HepG2 (cell line): Measurements from ENCODE around the gene GLCE. TPM values are rescaled to one million over a fixed set of nuclear protein-coding genes. Genes with fewer than 3 reads are reported as not detected.

Source experiments
- ATAC-seq: fragments of 200-7000 bp; cut with Tn5 transposase; 3 replicates; pipeline ENCODE4 v1.9.1; 2020; ENCODE audit warnings: mild to moderate bottlenecking, moderate library complexity
- BruUV-seq: library from RNA; stranded (reverse); fragments of 400-500 nt; replicated peaks from 2 replicates; lab custom pipeline; 2021; lab: Mats Ljungman, UMichigan
- CTCF ChIA-PET: fragments of 300-600 bp; formaldehyde crosslinking; extraction: SDS; loops from one replicate; lab custom pipeline; 2021; ENCODE audit warnings: low total read pairs, inconsistent platforms, low intra/inter-chr PET ratio; lab: Yijun Ruan, JAX
- POLR2A ChIA-PET: fragments of 350-600 bp; sonication (Branson Sonifier 250); formaldehyde crosslinking; loops from one replicate; lab custom pipeline; 2020; ENCODE audit warnings: antibody characterized with exemption, inconsistent platforms; lab: Yijun Ruan, JAX
- DNase-seq: peaks from one replicate; pipeline ENCODE4 v3.0.0-alpha.2; 2015; ENCODE audit warnings: low spot score
- FAIRE-seq: peaks from 3 replicates; lab custom pipeline; 2011; peaks lifted over from hg19 to GRCh38; lab: Jason Lieb, UNC
- H2AFZ ChIP-seq: one replicate; pipeline ENCODE4 v1.6.1; 2011; ENCODE audit warnings: low read length, inconsistent platforms
- H3K27ac ChIP-seq: fragments of 300-600 bp; 3 replicates; pipeline ENCODE4 v1.8.0; 2011; ENCODE audit warnings: mixed run types, mild to moderate bottlenecking, mixed read lengths, low read length, inconsistent platforms; ENCODE audit not compliant: insufficient read depth; ENCODE audit errors: extremely low read length
- H3K27me3 ChIP-seq, 2 experiments: fragments of 200-600 bp in 1 of 2; 2 replicates in 1 of 2; 3 replicates in 1 of 2; pipeline versions ENCODE4 v1.6.0 to v1.8.0; 2011; ENCODE audit warnings: low read length in 2 of 2, mild to moderate bottlenecking in 2 of 2, moderate library complexity in 2 of 2, inconsistent platforms in 1 of 2; ENCODE audit not compliant: insufficient read depth in 2 of 2, control insufficient read depth in 1 of 2
- H3K36me3 ChIP-seq, 2 experiments: fragments of 200-600 bp in 1 of 2; replicated peaks in 1 of 2; 2 replicates in 1 of 2; 3 replicates in 1 of 2; pipeline versions ENCODE4 v1.5.1 to v1.8.0; 2011; ENCODE audit warnings: low read length in 2 of 2, inconsistent platforms in 1 of 2; ENCODE audit not compliant: insufficient read depth in 2 of 2, control insufficient read depth in 1 of 2
- H3K4me1 ChIP-seq: 2 replicates; pipeline ENCODE4 v1.5.1; 2012; ENCODE audit warnings: low read length, inconsistent platforms; ENCODE audit not compliant: insufficient read depth
- H3K4me2 ChIP-seq: 2 replicates; pipeline ENCODE4 v1.6.0; 2011; ENCODE audit warnings: low read depth, low read length, inconsistent platforms
- H3K4me3 ChIP-seq, 3 experiments: fragments of 200-600 bp in 1 of 3; sonication (generic), shearing (Covaris generic) in 1 of 3; replicated peaks in 1 of 3; 2 replicates each; pipeline ENCODE4 v1.5.1; 2011 to 2016; ENCODE audit warnings: low read length in 3 of 3, inconsistent platforms in 2 of 3, low read depth in 2 of 3, mild to moderate bottlenecking in 2 of 3, control low read depth in 1 of 3, mixed read lengths in 1 of 3; ENCODE audit not compliant: insufficient read depth in 1 of 3
- H3K79me2 ChIP-seq: one replicate; pipeline ENCODE4 v1.6.1; 2011; ENCODE audit warnings: low read length, inconsistent platforms; ENCODE audit not compliant: insufficient read depth
- H3K9ac ChIP-seq: 2 replicates; pipeline ENCODE4 v1.6.0; 2011; ENCODE audit warnings: mild to moderate bottlenecking, low read depth, low read length, inconsistent platforms; ENCODE audit not compliant: insufficient read depth
- H3K9me3 ChIP-seq: 2 replicates; pipeline ENCODE4 v1.5.1; 2012; ENCODE audit warnings: mild to moderate bottlenecking, low read length
- H4K20me1 ChIP-seq: 2 replicates; pipeline ENCODE4 v1.6.0; 2011; ENCODE audit warnings: inconsistent platforms, mild to moderate bottlenecking, low read length, moderate library complexity; ENCODE audit not compliant: insufficient read depth
- MBNL3 ChIP-seq: fragments of 250-450 bp; sonication (Bioruptor Pico); conservative IDR thresholded peaks from 2 replicates; pipeline ENCODE4 v1.8.0; 2022; ENCODE audit warnings: mild to moderate bottlenecking, inconsistent platforms
- MIER3 ChIP-seq: IDR thresholded peaks from 2 replicates; pipeline ENCODE4 v1.6.1; 2016; ENCODE audit warnings: missing compliant biosample characterization, borderline replicate concordance
- RFXAP ChIP-seq: sonication (generic); formaldehyde crosslinking; IDR thresholded peaks from 2 replicates; pipeline ENCODE4 v1.4.0; 2020; ENCODE audit warnings: missing genetic modification reagents, borderline replicate concordance
- TCF12 ChIP-seq, 2 experiments: fragments of 450-650 bp in 1 of 2; sonication (generic) in 1 of 2; formaldehyde crosslinking in 1 of 2; IDR thresholded peaks; 2 replicates each; pipeline versions ENCODE4 v1.6.1 to v1.8.0; 2017 to 2022; ENCODE audit warnings: antibody characterized with exemption in 1 of 2, mild to moderate bottlenecking in 1 of 2, missing genetic modification reagents in 1 of 2, moderate library complexity in 1 of 2
- THAP11 ChIP-seq: IDR thresholded peaks from 2 replicates; pipeline ENCODE4 v1.6.1; 2016; ENCODE audit warnings: missing biosample characterization, missing genetic modification reagents
- TOPORS ChIP-seq: sonication (generic); formaldehyde crosslinking; IDR thresholded peaks from 2 replicates; pipeline ENCODE4 v1.8.0; 2023; ENCODE audit warnings: mild to moderate bottlenecking, missing genetic modification reagents
- ZBTB42 ChIP-seq: sonication (generic); formaldehyde crosslinking; IDR thresholded peaks from 2 replicates; pipeline ENCODE4 v1.5.0; 2020; ENCODE audit warnings: mild to moderate bottlenecking, missing genetic modification reagents
- ZNF101 ChIP-seq: sonication (generic); formaldehyde crosslinking; IDR thresholded peaks from 2 replicates; pipeline ENCODE4 v1.4.0; 2020; ENCODE audit warnings: mild to moderate bottlenecking, low read depth, missing genetic modification reagents, borderline replicate concordance
- ZNF207 ChIP-seq: fragments of 450-650 bp; IDR thresholded peaks from 2 replicates; pipeline ENCODE4 v1.6.1; 2016; ENCODE audit warnings: antibody characterized with exemption, borderline replicate concordance
- ZNF652 ChIP-seq: IDR thresholded peaks from 2 replicates; pipeline ENCODE4 v1.6.1; 2016; ENCODE audit warnings: low read depth, borderline replicate concordance
- WGBS: methylation state at CpG from one replicate; pipeline ENCODE4 v1.1.6; 2017; ENCODE audit warnings: low lambda C conversion rate; 5-methylcytosine and 5-hydroxymethylcytosine counted together
- in situ Hi-C: cut with HindIII; loops from 2 replicates; pipeline ENCODE4 v1.10.0; 2017; ENCODE audit warnings: low pct_unique_long_range_greater_than_20kb; ENCODE audit not compliant: extremely low pct_ligation_motif_present
- intact Hi-C: fragments of 100-400 bp; cut with micrococcal nuclease; formaldehyde crosslinking; loops from one replicate; pipeline ENCODE4 v1.10.0; 2022; ENCODE audit not compliant: unreplicated experiment
- polyA plus RNA-seq, 8 experiments: library from polyadenylated mRNA; depleted of rRNA in 3 of 8; stranded (reverse) in 7 of 8; unstranded in 1 of 8; fragments of >200 nt; fragmentation: Illumina TruSeq in 4 of 8; extraction: Trizol in 4 of 8; gene quantifications; 2 replicates each; pipeline versions ENCODE4 v1.2.1 to v1.2.3, GENCODE V29; 2011 to 2016; ENCODE audit warnings: low read depth in 4 of 8, missing spikeins in 1 of 8, mixed read lengths in 1 of 8; ENCODE audit not compliant: insufficient read depth in 1 of 8
- total RNA-seq, 5 experiments: library from RNA; depleted of rRNA; stranded (reverse); fragments of >200 nt; fragmentation: Illumina TruSeq; extraction: Trizol; gene quantifications; 2 replicates each; pipeline ENCODE4 v1.2.3, GENCODE V29; 2016; ENCODE audit warnings: low read depth in 1 of 5
- TF ChIP-seq, protein P1 (sequence below): sonication (generic); formaldehyde crosslinking; IDR thresholded peaks from 2 replicates; pipeline ENCODE4 v1.4.0; 2020; ENCODE audit warnings: missing genetic modification reagents
- TF ChIP-seq, protein P2 (sequence below): sonication (generic); formaldehyde crosslinking; IDR thresholded peaks from 2 replicates; pipeline ENCODE4 v1.5.0; 2020; ENCODE audit warnings: missing genetic modification reagents, mild to moderate bottlenecking, borderline replicate concordance
- TF ChIP-seq, protein P3 (sequence below): sonication (generic); formaldehyde crosslinking; IDR thresholded peaks from 2 replicates; pipeline ENCODE4 v1.4.0; 2020; ENCODE audit warnings: missing genetic modification reagents

The GLCE gene
- total and polyA plus RNA-seq, 2 of the 13 experiments (the other 11 are each of a cell fraction or from before 2014, with no cell fraction given) = 12.9 to 23.4 TPM

DNA sequence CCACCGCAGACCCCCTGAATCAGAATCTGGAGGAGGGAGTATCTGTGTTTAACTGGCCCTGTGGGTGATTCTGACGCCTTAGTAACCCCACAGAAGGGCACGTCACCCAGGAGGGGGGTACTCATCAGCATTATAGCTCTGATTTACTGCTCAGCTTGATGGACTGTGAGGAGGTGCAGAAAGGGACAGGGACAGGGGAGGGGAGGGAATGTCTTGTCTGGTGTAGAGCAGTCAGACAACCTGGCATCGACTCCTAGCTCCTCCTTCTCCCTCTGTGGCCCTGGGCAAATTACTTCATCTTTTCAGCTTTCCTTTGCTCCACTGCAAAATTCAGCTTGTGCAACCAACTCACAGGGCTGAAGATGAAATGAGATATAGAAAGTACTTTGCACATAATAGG is 42.3 kb upstream of the GLCE start (continued):
- TF ChIP-seq, protein P1, sequence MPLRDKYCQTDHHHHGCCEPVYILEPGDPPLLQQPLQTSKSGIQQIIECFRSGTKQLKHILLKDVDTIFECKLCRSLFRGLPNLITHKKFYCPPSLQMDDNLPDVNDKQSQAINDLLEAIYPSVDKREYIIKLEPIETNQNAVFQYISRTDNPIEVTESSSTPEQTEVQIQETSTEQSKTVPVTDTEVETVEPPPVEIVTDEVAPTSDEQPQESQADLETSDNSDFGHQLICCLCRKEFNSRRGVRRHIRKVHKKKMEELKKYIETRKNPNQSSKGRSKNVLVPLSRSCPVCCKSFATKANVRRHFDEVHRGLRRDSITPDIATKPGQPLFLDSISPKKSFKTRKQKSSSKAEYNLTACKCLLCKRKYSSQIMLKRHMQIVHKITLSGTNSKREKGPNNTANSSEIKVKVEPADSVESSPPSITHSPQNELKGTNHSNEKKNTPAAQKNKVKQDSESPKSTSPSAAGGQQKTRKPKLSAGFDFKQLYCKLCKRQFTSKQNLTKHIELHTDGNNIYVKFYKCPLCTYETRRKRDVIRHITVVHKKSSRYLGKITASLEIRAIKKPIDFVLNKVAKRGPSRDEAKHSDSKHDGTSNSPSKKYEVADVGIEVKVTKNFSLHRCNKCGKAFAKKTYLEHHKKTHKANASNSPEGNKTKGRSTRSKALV (CRISPR knock-in tag) = no peak
- TF ChIP-seq ZNF101 (CRISPR knock-in tag) (no peak), MBNL3 (no peak)

DNA sequence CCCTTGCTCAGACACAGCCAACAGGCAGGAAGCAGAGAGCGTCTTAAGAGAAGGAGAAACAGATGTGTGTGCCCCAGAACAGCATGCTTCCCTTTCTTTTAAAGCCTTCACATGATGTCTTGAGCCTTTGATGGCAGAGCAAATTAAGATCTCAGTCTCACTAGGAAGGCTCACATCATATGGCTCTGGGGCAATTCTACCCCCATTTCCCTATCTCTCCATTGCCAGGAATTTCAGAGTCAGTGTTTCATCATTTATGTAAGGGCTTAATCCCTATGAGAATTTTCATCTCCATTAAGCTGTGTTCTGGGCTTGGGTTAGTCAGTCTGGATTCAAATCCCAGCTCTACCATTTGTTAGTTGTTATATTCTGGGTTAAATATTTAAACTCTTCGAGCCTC is 41.4 kb upstream of the GLCE start:
- Histone ChIP-seq H3K27ac (no peak overlapping the region), H3K4me1 (no peaks in the 10 kb centered on the region), H3K4me3 (no peak overlapping the region), H2AFZ (no peak overlapping the region), H3K9me3 (no peaks in the 10 kb centered on the region), H4K20me1 (no peaks in the 10 kb centered on the region), H3K36me3 (no peaks in the 10 kb centered on the region), H3K9ac (no peak overlapping the region), H3K4me2 (no peak overlapping the region), H3K27me3 (peaks cover 4 to 52% of the 10 kb centered on the region in 2 experiments; a peak in 4 of 5 replicates), H3K79me2 (no peaks in the 10 kb centered on the region)
- CTCF ChIA-PET = no interaction called here
- BruUV-seq = no TSS peak
- POLR2A ChIA-PET = no interaction called here
- WGBS = 0% methylated on average over 2 of the region's 2 CpGs
- no peak for DNase-seq
- in situ Hi-C loops (no loop called here), intact Hi-C loops (no loop called here)
- no peak for FAIRE-seq
- ATAC-seq = no peak
- no peak for TF ChIP-seq ZNF652
- TF ChIP-seq ZNF207 = no peak
- no peak for TF ChIP-seq THAP11 (CRISPR knock-in tag)
- no peak for TF ChIP-seq RFXAP (CRISPR knock-in tag)
- TF ChIP-seq, protein P2, sequence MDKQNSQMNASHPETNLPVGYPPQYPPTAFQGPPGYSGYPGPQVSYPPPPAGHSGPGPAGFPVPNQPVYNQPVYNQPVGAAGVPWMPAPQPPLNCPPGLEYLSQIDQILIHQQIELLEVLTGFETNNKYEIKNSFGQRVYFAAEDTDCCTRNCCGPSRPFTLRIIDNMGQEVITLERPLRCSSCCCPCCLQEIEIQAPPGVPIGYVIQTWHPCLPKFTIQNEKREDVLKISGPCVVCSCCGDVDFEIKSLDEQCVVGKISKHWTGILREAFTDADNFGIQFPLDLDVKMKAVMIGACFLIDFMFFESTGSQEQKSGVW (CRISPR knock-in tag) = no peak
- TF ChIP-seq, protein P3, sequence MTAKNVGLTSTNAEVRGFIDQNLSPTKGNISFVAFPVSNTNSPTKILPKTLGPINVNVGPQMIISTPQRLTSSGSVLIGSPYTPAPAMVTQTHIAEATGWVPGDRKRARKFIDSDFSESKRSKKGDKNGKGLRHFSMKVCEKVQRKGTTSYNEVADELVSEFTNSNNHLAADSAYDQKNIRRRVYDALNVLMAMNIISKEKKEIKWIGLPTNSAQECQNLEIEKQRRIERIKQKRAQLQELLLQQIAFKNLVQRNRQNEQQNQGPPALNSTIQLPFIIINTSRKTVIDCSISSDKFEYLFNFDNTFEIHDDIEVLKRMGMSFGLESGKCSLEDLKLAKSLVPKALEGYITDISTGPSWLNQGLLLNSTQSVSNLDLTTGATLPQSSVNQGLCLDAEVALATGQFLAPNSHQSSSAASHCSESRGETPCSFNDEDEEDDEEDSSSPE (CRISPR knock-in tag) = no peak
- TF ChIP-seq ZBTB42 (CRISPR knock-in tag) = no peak
- TF ChIP-seq TCF12 (IDR thresholded peaks at IDR 0.05) = no peak
- no peak for TF ChIP-seq TCF12 (CRISPR knock-in tag; IDR thresholded peaks at IDR 0.05)
- TF ChIP-seq TOPORS (CRISPR knock-in tag) = no peak
- TF ChIP-seq MIER3 (CRISPR knock-in tag) = no peak
